Measurements from ENCODE around the gene PCDHB6. TPM values are rescaled to one million over a fixed set of nuclear protein-coding genes. Genes with fewer than 3 reads are reported as not detected.
"Not testable (repeated sequence)": the region's sequence is repeated elsewhere in the genome, so short reads cannot be mapped to it uniquely, and the experiment has no call there.

Gene PCDHB6
- polyA plus RNA-seq (ENCODE audit: insufficient read length in 4 of 4), result 1 to 10 TPM; 2.6 to 4.1 (median 3.2) TPM

DNA sequence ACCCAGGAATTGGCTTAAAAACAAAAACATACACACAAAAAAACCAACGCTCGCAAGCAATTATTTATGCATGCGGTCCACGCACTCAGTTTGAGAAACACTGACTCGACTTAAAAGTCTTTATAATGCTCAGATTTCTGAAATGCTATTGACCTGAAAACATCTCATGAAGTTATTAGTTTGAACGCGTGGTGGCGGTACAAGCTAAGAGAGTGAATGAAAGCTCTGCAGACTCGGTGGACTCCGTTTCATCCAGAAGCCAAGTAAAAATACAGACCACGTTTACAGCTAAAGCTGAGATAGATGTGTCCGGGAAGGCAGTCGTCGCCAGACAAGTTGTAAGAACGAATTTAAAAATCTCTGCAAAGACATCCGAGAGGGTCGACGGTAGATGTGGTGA is at the start of gene PCDHB6:
Gene PCDHB6 (plus strand): TSS at position 246 of the 400 bp plus-strand sequence. CDS start 201 bp downstream, outside the sequence.
- DNase-seq (ENCODE audit: low read depth in 4 of 4, low spot score in 2 of 4), result no peak

DNA sequence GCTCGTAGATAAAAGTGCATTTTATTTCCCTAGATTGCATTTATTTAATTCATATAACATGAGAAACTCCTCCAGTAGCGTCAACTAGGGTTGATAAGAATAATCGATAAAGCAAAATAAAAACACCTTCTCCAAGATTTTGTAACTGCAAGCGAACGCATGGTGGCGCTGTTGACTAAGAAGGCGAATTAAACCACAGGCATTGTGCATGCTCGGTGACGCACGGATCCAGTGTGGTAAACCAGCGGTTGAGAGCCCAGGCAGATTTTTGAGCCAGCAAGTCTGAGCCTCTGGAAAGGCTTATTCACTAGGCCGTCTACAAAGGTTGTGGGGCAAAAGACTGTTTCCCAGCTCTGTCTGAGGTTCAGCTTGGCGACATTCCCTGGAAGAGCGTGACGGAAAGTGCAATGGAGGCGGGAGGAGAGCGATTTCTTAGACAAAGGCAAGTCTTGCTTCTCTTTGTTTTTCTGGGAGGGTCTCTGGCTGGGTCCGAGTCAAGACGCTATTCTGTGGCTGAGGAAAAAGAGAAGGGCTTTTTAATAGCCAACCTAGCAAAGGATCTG is 49.5 kb upstream of the PCDHB6 start, which contains the start of gene PCDHB3:
Gene PCDHB3 (plus strand): TSS at position 231 of the 563 bp plus-strand sequence. CDS start 177 bp downstream, at position 408.
- no peak for DNase-seq (ENCODE audit: low read depth in 4 of 4, low spot score in 2 of 4)

DNA sequence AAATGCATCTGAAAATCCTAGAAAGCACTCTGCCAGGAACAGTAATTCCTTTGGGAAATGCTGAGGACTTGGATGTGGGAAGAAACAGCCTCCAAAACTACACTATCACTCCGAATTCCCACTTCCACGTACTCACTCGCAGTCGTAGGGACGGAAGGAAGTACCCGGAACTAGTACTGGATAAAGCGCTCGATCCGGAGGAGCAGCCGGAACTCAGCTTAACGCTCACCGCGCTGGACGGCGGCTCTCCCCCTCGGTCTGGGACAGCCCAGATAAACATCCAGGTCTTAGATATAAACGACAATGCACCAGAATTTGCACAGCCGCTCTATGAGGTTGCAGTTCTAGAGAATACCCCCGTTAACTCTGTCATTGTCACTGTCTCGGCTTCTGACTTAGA is 48.8 kb upstream of the PCDHB6 start:
- no peak for DNase-seq (ENCODE audit: low read depth in 4 of 4, low spot score in 2 of 4)

DNA sequence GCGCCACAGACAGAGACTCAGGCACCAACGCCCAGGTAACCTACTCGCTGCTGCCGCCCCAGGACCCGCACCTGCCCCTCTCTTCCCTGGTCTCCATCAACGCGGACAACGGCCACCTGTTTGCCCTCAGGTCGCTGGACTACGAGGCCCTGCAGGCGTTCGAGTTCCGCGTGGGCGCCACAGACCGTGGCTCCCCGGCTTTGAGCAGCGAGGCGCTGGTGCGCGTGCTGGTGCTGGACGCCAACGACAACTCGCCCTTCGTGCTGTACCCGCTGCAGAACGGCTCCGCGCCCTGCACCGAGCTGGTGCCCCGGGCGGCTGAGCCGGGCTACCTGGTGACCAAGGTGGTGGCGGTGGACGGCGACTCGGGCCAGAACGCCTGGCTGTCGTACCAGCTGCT is 47.8 kb upstream of the PCDHB6 start:
- DNase-seq (ENCODE audit: low read depth in 4 of 4, low spot score in 2 of 4), result not testable (repeated sequence)

DNA sequence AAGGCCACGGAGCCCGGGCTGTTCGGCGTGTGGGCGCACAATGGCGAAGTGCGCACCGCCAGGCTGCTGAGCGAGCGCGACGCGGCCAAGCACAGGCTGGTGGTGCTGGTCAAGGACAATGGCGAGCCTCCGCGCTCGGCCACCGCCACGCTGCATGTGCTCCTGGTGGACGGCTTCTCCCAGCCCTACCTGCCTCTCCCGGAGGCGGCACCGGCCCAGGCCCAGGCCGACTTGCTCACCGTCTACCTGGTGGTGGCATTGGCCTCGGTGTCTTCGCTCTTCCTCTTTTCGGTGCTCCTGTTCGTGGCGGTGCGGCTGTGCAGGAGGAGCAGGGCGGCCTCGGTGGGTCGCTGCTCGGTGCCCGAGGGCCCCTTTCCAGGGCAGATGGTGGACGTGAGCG is 47.4 kb upstream of the PCDHB6 start:
- not testable (repeated sequence) for DNase-seq (ENCODE audit: low read depth in 4 of 4, low spot score in 2 of 4)

DNA sequence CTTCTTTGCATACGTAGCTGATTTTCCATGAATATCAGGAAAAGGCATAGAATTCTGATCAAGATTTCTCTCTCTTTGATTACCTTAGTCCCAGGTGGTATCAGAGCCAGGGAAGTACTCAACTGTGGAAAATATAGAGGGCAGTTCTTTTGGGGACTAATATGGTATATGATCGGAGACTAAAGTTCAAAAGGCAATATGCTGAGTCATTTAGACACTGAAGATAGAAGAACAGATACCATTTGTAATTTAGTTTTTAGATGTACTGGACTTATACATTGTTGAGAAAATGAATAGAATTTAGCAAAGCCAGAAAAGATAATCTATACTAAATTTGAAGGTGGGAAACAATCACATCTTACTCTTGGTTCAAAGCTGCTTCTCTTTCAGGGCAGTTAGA is 44.5 kb upstream of the PCDHB6 start:
- no peak for DNase-seq (ENCODE audit: low read depth in 4 of 4, low spot score in 2 of 4)

DNA sequence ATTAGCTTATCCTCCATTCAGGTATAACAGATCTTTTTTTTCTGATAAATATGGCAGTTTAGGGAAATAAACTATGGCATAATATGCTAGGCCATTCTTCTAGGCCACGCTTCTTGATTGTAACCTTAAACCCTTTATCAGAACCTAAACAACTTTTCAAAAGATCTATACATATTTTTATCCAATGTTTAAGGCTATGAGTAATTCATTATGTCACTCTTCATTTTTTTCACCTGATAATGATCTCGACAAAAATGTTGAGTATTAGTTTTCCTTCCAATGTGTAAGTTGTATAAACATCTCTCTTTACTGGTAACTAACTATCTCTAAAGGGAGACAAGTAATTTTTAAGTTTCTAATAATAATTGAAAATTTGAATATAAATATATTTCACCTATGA is 30.6 kb upstream of the PCDHB6 start:
- DNase-seq (ENCODE audit: low read depth in 4 of 4, low spot score in 2 of 4), result no peak

DNA sequence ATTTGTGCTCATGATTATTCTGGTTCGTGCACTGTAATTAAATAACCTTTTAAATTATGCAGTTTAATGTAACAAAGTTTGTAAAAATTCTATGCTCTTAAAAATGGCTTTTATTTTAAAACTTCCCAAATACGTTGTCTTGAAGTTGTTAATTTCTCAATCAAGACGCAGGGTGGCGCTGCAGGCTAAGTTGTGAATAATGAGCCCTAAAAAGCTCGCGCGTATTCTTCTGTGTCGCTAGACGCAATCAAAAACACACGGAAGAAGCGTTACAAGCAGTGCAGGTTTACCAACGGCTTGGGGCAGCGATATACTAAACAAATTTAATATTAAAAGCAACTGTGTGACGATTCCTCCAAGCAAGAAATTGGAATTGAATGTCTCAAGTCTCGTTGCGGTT is 28.3 kb upstream of the PCDHB6 start, which contains the start of gene PCDHB4:
Gene PCDHB4 (plus strand): TSS at position 256 of the 400 bp plus-strand sequence. CDS start 181 bp downstream, outside the sequence.
- no peak for DNase-seq (ENCODE audit: low read depth in 4 of 4, low spot score in 2 of 4)

DNA sequence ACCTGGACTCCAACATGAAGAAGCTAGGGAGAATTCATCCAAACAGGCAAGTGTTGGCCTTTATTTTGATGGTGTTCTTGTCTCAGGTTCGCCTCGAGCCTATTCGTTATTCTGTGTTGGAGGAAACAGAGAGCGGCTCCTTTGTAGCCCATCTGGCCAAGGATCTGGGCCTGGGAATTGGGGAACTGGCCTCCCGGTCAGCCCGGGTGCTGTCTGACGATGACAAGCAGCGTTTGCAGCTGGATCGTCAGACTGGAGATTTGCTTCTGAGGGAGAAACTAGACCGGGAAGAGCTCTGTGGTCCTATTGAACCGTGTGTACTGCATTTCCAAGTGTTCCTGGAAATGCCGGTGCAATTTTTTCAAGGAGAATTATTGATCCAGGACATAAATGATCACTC is 27.9 kb upstream of the PCDHB6 start:
- no peak for DNase-seq (ENCODE audit: low read depth in 4 of 4, low spot score in 2 of 4)

DNA sequence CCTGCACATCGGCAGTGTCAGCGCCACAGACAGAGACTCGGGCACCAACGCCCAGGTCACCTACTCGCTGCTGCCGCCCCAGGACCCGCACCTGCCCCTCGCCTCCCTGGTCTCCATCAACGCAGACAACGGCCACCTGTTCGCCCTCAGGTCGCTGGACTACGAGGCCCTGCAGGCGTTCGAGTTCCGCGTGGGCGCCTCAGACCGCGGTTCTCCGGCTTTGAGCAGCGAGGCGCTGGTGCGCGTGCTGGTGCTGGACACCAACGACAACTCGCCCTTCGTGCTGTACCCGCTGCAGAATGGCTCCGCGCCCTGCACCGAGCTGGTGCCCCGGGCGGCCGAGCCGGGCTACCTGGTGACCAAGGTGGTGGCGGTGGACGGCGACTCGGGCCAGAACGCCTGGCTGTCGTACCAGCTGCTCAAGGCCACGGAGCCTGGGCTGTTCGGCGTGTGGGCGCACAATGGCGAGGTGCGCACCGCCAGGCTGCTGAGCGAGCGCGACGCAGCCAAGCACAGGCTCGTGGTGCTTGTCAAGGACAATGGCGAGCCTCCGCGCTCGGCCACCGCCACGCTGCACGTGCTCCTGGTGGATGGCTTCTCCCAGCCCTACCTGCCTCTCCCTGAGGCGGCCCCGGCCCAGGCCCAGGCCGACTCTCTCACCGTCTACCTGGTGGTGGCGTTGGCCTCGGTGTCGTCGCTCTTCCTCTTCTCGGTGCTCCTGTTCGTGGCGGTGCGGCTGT is 26.3 kb upstream of the PCDHB6 start:
- not testable (repeated sequence) for DNase-seq (ENCODE audit: low read depth in 4 of 4, low spot score in 2 of 4)

DNA sequence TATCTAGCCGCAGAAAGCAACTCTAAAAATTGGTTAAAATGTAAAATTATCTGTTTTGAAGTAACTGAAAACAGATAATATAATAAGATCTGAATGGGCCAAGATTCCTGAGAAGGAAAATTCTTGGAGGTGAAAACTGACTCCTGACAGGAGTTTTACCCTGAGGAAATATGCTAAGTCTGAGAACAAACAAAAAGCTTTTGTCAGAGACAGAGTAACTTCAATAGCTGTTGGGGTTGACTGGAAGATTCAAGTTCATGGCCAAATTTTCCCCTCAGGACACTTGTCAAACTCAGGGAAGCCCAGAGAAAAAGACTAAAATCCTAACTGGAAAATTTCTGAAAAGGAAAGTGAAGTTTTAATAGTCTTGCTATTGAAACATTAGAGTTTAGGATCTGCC is 22.6 kb upstream of the PCDHB6 start:
- DNase-seq (ENCODE audit: low read depth in 4 of 4, low spot score in 2 of 4), result no peak

DNA sequence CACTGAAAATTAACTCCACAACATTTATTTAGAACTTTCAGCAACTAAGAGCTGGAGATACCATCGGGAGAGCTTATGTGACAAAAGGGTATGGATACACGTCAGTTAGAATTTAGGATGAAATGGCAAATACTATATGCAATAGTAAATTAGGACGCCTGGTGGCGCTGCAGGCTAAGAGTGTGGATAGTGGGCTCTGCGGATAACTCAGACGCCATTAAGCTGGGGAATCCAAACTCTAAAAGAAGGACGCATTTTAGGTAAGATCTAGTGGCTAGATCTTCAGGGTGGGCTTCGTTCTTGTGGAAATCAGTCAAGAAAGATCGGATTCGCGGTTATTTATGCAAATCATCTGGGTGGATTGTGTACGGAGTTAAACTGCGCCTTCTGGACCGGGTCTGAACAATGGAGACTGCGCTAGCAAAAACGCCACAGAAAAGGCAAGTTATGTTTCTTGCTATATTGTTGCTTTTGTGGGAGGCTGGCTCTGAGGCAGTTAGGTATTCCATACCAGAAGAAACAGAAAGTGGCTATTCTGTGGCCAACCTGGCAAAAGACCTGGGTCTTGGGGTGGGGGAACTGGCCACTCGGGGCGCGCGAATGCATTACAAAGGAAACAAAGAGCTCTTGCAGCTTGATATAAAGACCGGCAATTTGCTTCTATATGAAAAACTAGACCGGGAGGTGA is 14.7 kb upstream of the PCDHB6 start, which contains the start of gene PCDHB5:
Gene PCDHB5 (plus strand): TSS at position 177 of the 688 bp plus-strand sequence. CDS start 229 bp downstream, at position 406.
- no peak for DNase-seq (ENCODE audit: low read depth in 4 of 4, low spot score in 2 of 4)

DNA sequence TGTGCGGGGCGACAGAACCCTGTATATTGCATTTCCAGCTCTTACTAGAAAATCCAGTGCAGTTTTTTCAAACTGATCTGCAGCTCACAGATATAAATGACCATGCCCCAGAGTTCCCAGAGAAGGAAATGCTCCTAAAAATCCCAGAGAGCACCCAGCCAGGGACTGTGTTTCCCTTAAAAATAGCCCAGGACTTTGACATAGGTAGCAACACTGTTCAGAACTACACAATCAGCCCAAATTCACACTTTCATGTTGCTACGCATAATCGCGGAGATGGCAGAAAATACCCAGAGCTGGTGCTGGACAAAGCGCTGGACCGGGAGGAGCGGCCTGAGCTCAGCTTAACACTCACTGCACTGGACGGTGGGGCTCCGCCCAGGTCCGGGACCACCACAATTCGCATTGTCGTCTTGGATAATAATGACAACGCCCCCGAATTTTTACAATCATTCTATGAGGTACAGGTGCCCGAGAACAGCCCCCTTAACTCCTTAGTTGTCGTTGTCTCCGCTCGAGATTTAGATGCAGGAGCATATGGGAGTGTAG is 14.1 kb upstream of the PCDHB6 start:
- DNase-seq (ENCODE audit: low read depth in 4 of 4, low spot score in 2 of 4), result no peak

DNA sequence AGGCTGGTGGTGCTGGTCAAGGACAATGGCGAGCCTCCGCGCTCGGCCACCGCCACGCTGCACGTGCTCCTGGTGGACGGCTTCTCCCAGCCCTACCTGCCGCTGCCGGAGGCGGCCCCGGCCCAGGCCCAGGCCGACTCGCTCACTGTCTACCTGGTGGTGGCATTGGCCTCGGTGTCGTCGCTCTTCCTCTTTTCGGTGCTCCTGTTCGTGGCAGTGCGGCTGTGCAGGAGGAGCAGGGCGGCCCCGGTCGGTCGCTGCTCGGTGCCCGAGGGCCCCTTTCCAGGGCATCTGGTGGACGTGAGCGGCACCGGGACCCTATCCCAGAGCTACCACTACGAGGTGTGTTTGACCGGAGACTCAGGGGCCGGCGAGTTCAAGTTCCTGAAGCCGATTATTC is 12.5 kb upstream of the PCDHB6 start:
- DNase-seq (ENCODE audit: low read depth in 4 of 4, low spot score in 2 of 4), result not testable (repeated sequence)

DNA sequence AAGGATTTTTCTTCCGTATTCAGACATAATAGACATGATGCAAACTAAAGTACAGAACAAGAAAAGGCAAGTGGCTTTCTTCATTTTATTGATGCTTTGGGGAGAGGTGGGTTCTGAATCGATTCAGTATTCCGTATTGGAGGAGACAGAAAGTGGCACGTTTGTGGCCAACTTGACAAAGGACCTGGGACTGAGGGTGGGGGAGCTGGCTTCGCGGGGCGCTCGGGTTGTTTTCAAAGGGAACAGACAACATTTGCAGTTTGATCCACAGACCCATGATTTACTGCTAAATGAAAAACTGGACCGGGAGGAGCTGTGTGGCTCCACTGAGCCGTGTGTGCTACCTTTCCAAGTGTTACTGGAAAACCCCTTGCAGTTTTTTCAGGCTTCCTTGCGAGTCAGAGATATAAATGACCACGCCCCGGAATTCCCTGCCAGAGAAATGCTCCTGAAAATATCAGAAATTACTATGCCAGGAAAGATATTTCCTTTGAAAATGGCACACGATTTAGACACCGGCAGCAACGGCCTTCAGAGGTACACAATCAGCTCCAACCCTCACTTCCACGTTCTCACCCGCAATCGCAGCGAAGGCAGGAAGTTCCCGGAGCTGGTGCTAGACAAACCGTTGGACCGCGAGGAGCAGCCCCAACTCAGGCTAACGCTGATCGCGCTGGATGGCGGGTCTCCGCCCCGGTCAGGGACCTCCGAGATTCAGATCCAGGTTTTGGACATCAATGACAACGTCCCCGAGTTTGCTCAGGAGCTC is 551 bp downstream of the PCDHB6 start:
- no peak for DNase-seq (ENCODE audit: low read depth in 4 of 4, low spot score in 2 of 4)

DNA sequence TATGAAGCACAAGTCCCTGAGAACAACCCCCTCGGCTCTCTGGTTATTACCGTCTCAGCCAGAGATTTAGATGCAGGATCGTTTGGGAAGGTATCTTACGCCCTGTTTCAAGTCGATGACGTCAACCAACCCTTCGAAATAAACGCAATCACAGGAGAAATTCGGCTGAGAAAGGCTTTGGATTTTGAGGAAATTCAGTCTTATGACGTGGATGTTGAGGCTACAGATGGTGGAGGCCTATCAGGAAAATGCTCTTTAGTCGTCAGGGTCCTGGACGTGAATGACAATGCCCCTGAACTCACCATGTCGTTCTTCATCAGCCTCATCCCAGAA is 1.1 kb downstream of the PCDHB6 start:
- no peak for DNase-seq (ENCODE audit: low read depth in 4 of 4, low spot score in 2 of 4)

DNA sequence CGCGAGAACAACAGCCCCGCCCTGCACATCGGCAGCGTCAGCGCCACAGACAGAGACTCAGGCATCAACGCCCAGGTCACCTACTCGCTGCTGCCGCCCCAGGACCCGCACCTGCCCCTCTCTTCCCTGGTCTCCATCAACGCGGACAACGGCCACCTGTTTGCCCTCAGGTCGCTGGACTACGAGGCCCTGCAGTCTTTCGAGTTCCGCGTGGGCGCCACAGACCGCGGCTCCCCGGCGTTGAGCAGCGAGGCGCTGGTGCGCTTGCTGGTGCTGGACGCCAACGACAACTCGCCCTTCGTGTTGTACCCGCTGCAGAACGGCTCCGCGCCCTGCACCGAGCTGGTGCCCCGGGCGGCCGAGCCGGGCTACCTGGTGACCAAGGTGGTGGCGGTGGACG is 1.8 kb downstream of the PCDHB6 start:
- DNase-seq (ENCODE audit: low read depth in 4 of 4, low spot score in 2 of 4), result not testable (repeated sequence)

DNA sequence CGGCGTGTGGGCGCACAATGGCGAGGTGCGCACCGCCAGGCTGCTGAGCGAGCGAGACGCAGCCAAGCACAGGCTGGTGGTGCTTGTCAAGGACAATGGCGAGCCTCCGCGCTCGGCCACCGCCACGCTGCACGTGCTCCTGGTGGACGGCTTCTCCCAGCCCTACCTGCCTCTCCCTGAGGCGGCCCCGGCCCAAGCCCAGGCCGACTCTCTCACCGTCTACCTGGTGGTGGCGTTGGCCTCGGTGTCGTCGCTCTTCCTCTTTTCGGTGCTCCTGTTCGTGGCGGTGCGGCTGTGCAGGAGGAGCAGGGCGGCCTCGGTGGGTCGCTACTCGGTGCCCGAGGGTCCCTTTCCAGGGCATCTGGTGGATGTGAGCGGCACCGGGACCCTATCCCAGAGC is 2.2 kb downstream of the PCDHB6 start:
- not testable (repeated sequence) for DNase-seq (ENCODE audit: low read depth in 4 of 4, low spot score in 2 of 4)

DNA sequence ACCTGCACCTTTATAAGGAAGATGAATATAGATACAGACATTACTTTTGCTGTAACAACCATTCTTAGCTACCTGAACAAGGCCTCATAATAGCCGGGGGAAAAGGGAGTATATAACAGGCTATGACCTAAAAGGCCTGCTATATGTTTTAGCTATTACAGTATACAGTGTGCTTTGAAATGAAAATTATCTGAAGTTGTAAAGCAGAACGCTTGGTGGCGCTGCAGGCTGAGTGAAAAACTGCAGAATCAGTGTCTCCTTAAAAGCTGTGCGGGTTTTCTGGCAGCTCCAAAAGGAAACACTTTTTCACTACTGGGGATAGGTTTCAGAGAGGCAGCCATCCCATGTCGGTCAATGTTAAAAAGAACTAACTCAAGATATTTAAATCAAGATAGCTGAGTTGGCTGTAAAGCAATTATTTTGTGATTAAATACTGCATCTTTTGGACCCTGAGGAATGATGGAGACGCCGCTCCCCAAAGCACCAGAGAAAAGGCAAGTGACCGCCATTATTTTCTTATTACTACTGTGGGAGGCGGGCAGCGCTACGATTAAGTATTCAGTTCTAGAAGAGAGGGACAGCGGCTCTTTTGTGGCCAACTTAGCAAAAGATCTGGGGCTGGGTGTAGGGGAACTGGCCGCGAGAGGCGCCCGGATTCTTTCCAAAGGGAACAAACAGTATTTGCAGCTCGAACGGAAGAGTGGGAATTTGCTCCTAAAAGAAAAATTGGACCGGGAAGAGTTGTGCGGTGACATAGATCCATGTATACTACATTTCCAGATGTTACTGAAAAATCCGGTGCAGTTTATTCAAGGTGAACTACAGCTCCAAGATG is 5.9 kb downstream of the PCDHB6 start:
- DNase-seq (ENCODE audit: low read depth in 4 of 4, low spot score in 2 of 4), result no peak

DNA sequence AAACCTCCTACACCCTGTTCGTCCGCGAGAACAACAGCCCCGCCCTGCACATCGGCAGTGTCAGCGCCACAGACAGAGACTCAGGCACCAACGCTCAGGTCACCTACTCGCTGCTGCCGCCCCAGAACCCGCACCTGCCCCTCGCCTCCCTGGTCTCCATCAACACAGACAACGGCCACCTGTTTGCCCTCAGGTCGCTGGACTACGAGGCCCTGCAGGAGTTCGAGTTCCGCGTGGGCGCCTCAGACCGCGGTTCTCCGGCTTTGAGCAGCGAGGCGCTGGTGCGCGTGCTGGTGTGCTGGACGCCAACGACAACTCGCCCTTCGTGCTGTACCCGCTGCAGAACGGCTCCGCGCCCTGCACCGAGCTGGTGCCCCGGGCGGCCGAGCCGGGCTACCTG is 7.5 kb downstream of the PCDHB6 start:
- not testable (repeated sequence) for DNase-seq (ENCODE audit: low read depth in 4 of 4, low spot score in 2 of 4)
